HepG2 (cell line): ENCODE data around the gene ZIK1. TPM values are rescaled to one million over a fixed set of nuclear protein-coding genes. Genes with fewer than 3 reads are reported as not detected.

Source experiments
- ARHGAP35 ChIP-seq: sonication (generic); formaldehyde crosslinking; IDR thresholded peaks from 2 replicates; pipeline ENCODE4 v1.9.0; 2022; ENCODE audit warnings: mild to moderate bottlenecking, inconsistent platforms, moderate library complexity, missing genetic modification reagents, borderline replicate concordance
- ARID2 ChIP-seq: sonication (generic); formaldehyde crosslinking; IDR thresholded peaks from 2 replicates; pipeline ENCODE4 v1.8.1; 2022; ENCODE audit warnings: mild to moderate bottlenecking, missing genetic modification reagents, borderline replicate concordance
- ATAD3A ChIP-seq: sonication (generic); formaldehyde crosslinking; IDR thresholded peaks from 2 replicates; pipeline ENCODE4 v1.4.0; 2020; ENCODE audit warnings: missing genetic modification reagents
- HNRNPH1 ChIP-seq: fragments of 200-400 bp; formaldehyde crosslinking; optimal IDR thresholded peaks from 2 replicates; pipeline ENCODE3; 2017; ENCODE audit warnings: mild to moderate bottlenecking, low read depth, low read length
- JUN ChIP-seq: sonication (generic); formaldehyde crosslinking; IDR thresholded peaks from 2 replicates; pipeline ENCODE4 v1.4.0; 2020; ENCODE audit warnings: mild to moderate bottlenecking, missing genetic modification reagents
- MED13 ChIP-seq: sonication (generic); formaldehyde crosslinking; IDR thresholded peaks from 2 replicates; pipeline ENCODE4 v1.5.0; 2020; ENCODE audit warnings: missing genetic modification reagents
- SETDB1 ChIP-seq: sonication (generic); formaldehyde crosslinking; IDR thresholded peaks from 2 replicates; pipeline ENCODE4 v1.5.1; 2020; ENCODE audit warnings: missing genetic modification reagents, mild to moderate bottlenecking, borderline replicate concordance
- SOX5 ChIP-seq: IDR thresholded peaks from 2 replicates; pipeline ENCODE4 v1.6.1; 2016; ENCODE audit warnings: borderline replicate concordance
- WIZ ChIP-seq: sonication (generic); formaldehyde crosslinking; IDR thresholded peaks from 2 replicates; pipeline ENCODE4 v1.5.1; 2020; ENCODE audit warnings: mild to moderate bottlenecking, missing genetic modification reagents
- ZBTB7A ChIP-seq: sonication (generic); formaldehyde crosslinking; IDR thresholded peaks from 2 replicates; pipeline ENCODE4 v1.8.0; 2022; ENCODE audit warnings: mild to moderate bottlenecking, missing genetic modification reagents
- ZNF232 ChIP-seq: sonication (generic); formaldehyde crosslinking; IDR thresholded peaks from 2 replicates; pipeline ENCODE4 v1.4.0; 2020; ENCODE audit warnings: missing genetic modification reagents, borderline replicate concordance
- ZNF274 ChIP-seq: sonication (generic); formaldehyde crosslinking; IDR thresholded peaks from 2 replicates; pipeline ENCODE4 v1.5.1; 2020; ENCODE audit warnings: mild to moderate bottlenecking, missing genetic modification reagents
- ZNF446 ChIP-seq: sonication (generic); formaldehyde crosslinking; IDR thresholded peaks from 2 replicates; pipeline ENCODE4 v1.5.0; 2020; ENCODE audit warnings: mild to moderate bottlenecking, missing genetic modification reagents
- ZNF562 ChIP-seq: sonication (generic); formaldehyde crosslinking; IDR thresholded peaks from 2 replicates; pipeline ENCODE4 v1.8.0; 2022; ENCODE audit warnings: missing genetic modification reagents, borderline replicate concordance
- ZNF850 ChIP-seq: sonication (generic); formaldehyde crosslinking; conservative IDR thresholded peaks from 2 replicates; pipeline ENCODE4 v1.9.0; 2021; ENCODE audit warnings: mild to moderate bottlenecking, missing genetic modification reagents
- polyA plus RNA-seq, 8 experiments: library from polyadenylated mRNA; depleted of rRNA in 3 of 8; stranded (reverse) in 7 of 8; unstranded in 1 of 8; fragments of >200 nt; fragmentation: Illumina TruSeq in 4 of 8; extraction: Trizol in 4 of 8; gene quantifications; 2 replicates each; pipeline versions ENCODE4 v1.2.1 to v1.2.3, GENCODE V29; 2011 to 2016; ENCODE audit warnings: low read depth in 4 of 8, missing spikeins in 1 of 8, mixed read lengths in 1 of 8; ENCODE audit not compliant: insufficient read depth in 1 of 8
- total RNA-seq, 5 experiments: library from RNA; depleted of rRNA; stranded (reverse); fragments of >200 nt; fragmentation: Illumina TruSeq; extraction: Trizol; gene quantifications; 2 replicates each; pipeline ENCODE4 v1.2.3, GENCODE V29; 2016; ENCODE audit warnings: low read depth in 1 of 5
- TF ChIP-seq, protein P1 (sequence below): sonication (generic); formaldehyde crosslinking; IDR thresholded peaks from 2 replicates; pipeline ENCODE4 v1.4.0; 2020; ENCODE audit warnings: missing genetic modification reagents
- TF ChIP-seq, protein P2 (sequence below): sonication (generic); formaldehyde crosslinking; IDR thresholded peaks from 2 replicates; pipeline ENCODE4 v1.4.0; 2020; ENCODE audit warnings: missing genetic modification reagents; ENCODE audit errors: not compliant biosample characterization
- TF ChIP-seq, protein P3 (sequence below), 2 experiments: sonication (generic) in 1 of 2; formaldehyde crosslinking in 1 of 2; IDR thresholded peaks; 2 replicates each; pipeline versions ENCODE4 v1.5.1 to v1.6.1; 2011 to 2020; ENCODE audit warnings: borderline replicate concordance in 1 of 2, low read depth in 1 of 2, low read length in 1 of 2, mild to moderate bottlenecking in 1 of 2, missing genetic modification reagents in 1 of 2, moderate library complexity in 1 of 2
- TF ChIP-seq, protein P4 (sequence below): sonication (generic); formaldehyde crosslinking; IDR thresholded peaks from 2 replicates; pipeline ENCODE4 v1.5.0; 2020; ENCODE audit warnings: missing genetic modification reagents, mild to moderate bottlenecking, borderline replicate concordance
- TF ChIP-seq, protein P5 (sequence below): IDR thresholded peaks from 2 replicates; pipeline ENCODE4 v1.6.1; 2018; ENCODE audit warnings: missing genetic modification reagents, mild to moderate bottlenecking, missing compliant biosample characterization
- TF ChIP-seq, protein P6 (sequence below): IDR thresholded peaks from 2 replicates; pipeline ENCODE4 v1.6.1; 2016

The ZIK1 gene
- total and polyA plus RNA-seq, 2 of the 13 experiments (the other 11 are each of a cell fraction or from before 2014, with no cell fraction given), result 2.1 to 7.2 TPM

DNA sequence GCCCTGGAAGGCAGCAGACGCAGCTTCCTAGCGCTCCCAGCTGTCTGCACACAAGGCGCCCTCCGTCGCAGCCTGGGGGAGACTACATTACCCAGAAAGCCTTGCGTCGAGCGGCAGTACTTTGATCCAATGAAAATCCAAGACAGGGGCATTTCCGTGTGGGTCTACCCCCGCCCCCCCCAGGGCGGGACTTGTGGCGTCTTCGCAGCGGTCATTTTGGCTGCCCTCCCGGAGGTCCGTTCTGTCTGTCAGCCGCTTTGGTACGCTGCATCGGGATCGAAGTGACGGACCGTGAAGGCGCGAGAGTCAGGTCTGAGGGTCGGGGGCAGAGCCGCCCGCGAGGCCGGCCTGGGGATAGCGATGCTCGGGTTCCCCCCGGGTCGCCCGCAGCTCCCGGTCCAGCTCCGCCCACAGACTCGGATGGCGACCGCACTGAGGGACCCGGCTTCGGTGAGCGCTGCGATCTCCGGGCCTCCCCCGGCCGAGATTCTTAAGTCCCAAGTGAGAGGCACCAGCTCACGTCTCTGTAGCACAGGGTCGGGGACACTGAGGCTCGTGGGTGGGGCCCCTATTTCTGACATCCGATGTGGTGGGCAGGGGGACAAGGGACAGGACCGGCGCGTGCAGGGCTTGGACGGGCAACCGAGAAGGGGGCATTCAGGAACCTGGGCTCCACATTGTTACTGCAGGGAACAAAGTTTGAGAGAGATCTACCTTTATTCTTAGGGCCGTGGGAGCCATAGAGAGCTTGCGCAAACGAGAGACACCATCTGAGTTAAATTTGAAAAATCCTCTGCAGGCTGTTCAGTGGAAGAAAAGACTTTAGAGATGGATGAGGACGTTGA is 49.3 kb downstream of the ZIK1 start, which contains the start of gene ZNF211 (continued):
- TF ChIP-seq HNRNPH1 (no peak), ZNF562 (CRISPR knock-in tag) (no peak), JUN (CRISPR knock-in tag) (0 out of 2 replicates have a peak, but pooled peaks have one; percentile 48), ZNF274 (CRISPR knock-in tag) (no peak), ZNF232 (CRISPR knock-in tag) (no peak), ZNF446 (CRISPR knock-in tag) (no peak), MED13 (CRISPR knock-in tag) (no peak), ZNF850 (CRISPR knock-in tag) (no peak), ARHGAP35 (CRISPR knock-in tag) (no peak), WIZ (no peak), ARID2 (no peak), SOX5 (CRISPR knock-in tag) (peak; percentile 23; the same call in 1 of the 2 replicates), ZBTB7A (CRISPR knock-in tag) (no peak), SETDB1 (CRISPR knock-in tag) (no peak), ATAD3A (CRISPR knock-in tag) (no peak)
- TF ChIP-seq, protein P1, sequence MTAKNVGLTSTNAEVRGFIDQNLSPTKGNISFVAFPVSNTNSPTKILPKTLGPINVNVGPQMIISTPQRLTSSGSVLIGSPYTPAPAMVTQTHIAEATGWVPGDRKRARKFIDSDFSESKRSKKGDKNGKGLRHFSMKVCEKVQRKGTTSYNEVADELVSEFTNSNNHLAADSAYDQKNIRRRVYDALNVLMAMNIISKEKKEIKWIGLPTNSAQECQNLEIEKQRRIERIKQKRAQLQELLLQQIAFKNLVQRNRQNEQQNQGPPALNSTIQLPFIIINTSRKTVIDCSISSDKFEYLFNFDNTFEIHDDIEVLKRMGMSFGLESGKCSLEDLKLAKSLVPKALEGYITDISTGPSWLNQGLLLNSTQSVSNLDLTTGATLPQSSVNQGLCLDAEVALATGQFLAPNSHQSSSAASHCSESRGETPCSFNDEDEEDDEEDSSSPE (CRISPR knock-in tag), result peak; percentile 62; the same call in 1 of the 2 replicates
- TF ChIP-seq, protein P2, sequence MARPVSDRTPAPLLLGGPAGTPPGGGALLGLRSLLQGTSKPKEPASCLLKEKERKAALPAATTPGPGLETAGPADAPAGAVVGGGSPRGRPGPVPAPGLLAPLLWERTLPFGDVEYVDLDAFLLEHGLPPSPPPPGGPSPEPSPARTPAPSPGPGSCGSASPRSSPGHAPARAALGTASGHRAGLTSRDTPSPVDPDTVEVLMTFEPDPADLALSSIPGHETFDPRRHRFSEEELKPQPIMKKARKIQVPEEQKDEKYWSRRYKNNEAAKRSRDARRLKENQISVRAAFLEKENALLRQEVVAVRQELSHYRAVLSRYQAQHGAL, result no peak
- TF ChIP-seq, protein P3, sequence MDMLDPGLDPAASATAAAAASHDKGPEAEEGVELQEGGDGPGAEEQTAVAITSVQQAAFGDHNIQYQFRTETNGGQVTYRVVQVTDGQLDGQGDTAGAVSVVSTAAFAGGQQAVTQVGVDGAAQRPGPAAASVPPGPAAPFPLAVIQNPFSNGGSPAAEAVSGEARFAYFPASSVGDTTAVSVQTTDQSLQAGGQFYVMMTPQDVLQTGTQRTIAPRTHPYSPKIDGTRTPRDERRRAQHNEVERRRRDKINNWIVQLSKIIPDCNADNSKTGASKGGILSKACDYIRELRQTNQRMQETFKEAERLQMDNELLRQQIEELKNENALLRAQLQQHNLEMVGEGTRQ (IDR thresholded peaks at IDR 0.05; ENCODE audit: low read depth, low read length), result no peak
- TF ChIP-seq, protein P3 (CRISPR knock-in tag; IDR thresholded peaks at IDR 0.05; ENCODE audit: borderline replicate concordance), result no peak
- TF ChIP-seq, protein P4, sequence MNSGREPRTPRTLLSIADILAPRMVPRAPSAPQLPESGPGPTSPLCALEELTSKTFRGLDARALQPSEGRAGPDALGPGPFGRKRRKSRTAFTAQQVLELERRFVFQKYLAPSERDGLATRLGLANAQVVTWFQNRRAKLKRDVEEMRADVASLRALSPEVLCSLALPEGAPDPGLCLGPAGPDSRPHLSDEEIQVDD (CRISPR knock-in tag), result no peak
- TF ChIP-seq, protein P5, sequence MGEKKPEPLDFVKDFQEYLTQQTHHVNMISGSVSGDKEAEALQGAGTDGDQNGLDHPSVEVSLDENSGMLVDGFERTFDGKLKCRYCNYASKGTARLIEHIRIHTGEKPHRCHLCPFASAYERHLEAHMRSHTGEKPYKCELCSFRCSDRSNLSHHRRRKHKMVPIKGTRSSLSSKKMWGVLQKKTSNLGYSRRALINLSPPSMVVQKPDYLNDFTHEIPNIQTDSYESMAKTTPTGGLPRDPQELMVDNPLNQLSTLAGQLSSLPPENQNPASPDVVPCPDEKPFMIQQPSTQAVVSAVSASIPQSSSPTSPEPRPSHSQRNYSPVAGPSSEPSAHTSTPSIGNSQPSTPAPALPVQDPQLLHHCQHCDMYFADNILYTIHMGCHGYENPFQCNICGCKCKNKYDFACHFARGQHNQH (CRISPR knock-in tag), result peak; percentile 71; the same call in 1 of the 2 replicates
- TF ChIP-seq, protein P6, sequence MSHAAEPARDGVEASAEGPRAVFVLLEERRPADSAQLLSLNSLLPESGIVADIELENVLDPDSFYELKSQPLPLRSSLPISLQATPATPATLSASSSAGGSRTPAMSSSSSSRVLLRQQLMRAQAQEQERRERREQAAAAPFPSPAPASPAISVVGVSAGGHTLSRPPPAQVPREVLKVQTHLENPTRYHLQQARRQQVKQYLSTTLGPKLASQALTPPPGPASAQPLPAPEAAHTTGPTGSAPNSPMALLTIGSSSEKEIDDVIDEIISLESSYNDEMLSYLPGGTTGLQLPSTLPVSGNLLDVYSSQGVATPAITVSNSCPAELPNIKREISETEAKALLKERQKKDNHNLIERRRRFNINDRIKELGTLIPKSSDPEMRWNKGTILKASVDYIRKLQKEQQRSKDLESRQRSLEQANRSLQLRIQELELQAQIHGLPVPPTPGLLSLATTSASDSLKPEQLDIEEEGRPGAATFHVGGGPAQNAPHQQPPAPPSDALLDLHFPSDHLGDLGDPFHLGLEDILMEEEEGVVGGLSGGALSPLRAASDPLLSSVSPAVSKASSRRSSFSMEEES (CRISPR knock-in tag), result no peak
